ENCODE data around the gene HACD2.
"Not testable (repeated sequence)": the region's sequence is repeated elsewhere in the genome, so short reads cannot be mapped to it uniquely, and the experiment has no call there.

The HACD2 gene

GRCh38 chr3:123493912-123494311 lies 90.9 kb downstream of the HACD2 start:
- DNase-seq (ENCODE audit: low spot score), result no peak
- TF ChIP-seq CTCF (IDR thresholded peaks at IDR 0.05; ENCODE audit: extremely low read depth, insufficient read depth, missing control alignments), result no peak
- in situ Hi-C loops (cut with MboI; ENCODE audit: low pct_unique_long_range_greater_than_20kb, low sequenced_read_pairs, unreplicated experiment), result no loop called here

GRCh38 chr3:123491966-123492587 lies 92.8 kb downstream of the HACD2 start:
- no peak for TF ChIP-seq CTCF (IDR thresholded peaks at IDR 0.05; ENCODE audit: extremely low read depth, insufficient read depth, missing control alignments)
- DNase-seq (ENCODE audit: low spot score), result no peak
- in situ Hi-C loops (cut with MboI; ENCODE audit: low pct_unique_long_range_greater_than_20kb, low sequenced_read_pairs, unreplicated experiment), result no loop called here

GRCh38 chr3:123489400-123490004 lies 95.4 kb downstream of the HACD2 start:
- in situ Hi-C loops (cut with MboI; ENCODE audit: low pct_unique_long_range_greater_than_20kb, low sequenced_read_pairs, unreplicated experiment), result no loop called here
- peak; percentile 90 for TF ChIP-seq CTCF (IDR thresholded peaks at IDR 0.05; ENCODE audit: extremely low read depth, insufficient read depth, missing control alignments)
- DNase-seq (ENCODE audit: low spot score), result peak; percentile 75

GRCh38 chr3:123488645-123489347 lies 96.1 kb downstream of the HACD2 start:
- no peak for TF ChIP-seq CTCF (IDR thresholded peaks at IDR 0.05; ENCODE audit: extremely low read depth, insufficient read depth, missing control alignments)
- in situ Hi-C loops (cut with MboI; ENCODE audit: low pct_unique_long_range_greater_than_20kb, low sequenced_read_pairs, unreplicated experiment), result no loop called here
- DNase-seq (ENCODE audit: low spot score), result no peak

GRCh38 chr3:123487063-123487462 lies 97.8 kb downstream of the HACD2 start:
- DNase-seq (ENCODE audit: low spot score); in situ Hi-C loops (cut with MboI; ENCODE audit: low pct_unique_long_range_greater_than_20kb, low sequenced_read_pairs, unreplicated experiment): not testable (repeated sequence)

GRCh38 chr3:123486460-123486859 lies 98.4 kb downstream of the HACD2 start:
- no peak for DNase-seq (ENCODE audit: low spot score)
- TF ChIP-seq CTCF (IDR thresholded peaks at IDR 0.05; ENCODE audit: extremely low read depth, insufficient read depth, missing control alignments), result no peak
- in situ Hi-C loops (cut with MboI; ENCODE audit: low pct_unique_long_range_greater_than_20kb, low sequenced_read_pairs, unreplicated experiment), result no loop called here

GRCh38 chr3:123485551-123485950 lies 99.3 kb downstream of the HACD2 start:
- in situ Hi-C loops (cut with MboI; ENCODE audit: low pct_unique_long_range_greater_than_20kb, low sequenced_read_pairs, unreplicated experiment), result no loop called here
- no peak for TF ChIP-seq CTCF (IDR thresholded peaks at IDR 0.05; ENCODE audit: extremely low read depth, insufficient read depth, missing control alignments)
- DNase-seq (ENCODE audit: low spot score), result no peak

Data from GM13977 (cell line).